H9 (cell line): ENCODE results near the gene CREG2. TPM values are rescaled to one million over a fixed set of nuclear protein-coding genes. Genes with fewer than 3 reads are reported as not detected.

ENCODE experiments used
- DNase-seq: peaks from one replicate; pipeline ENCODE4 v3.0.0-alpha.2; 2017
- H2AFZ ChIP-seq: one replicate; pipeline ENCODE4 v1.6.1; 2013; ENCODE audit warnings: mild to moderate bottlenecking, low read length, control low read depth, moderate library complexity
- H2AK5ac ChIP-seq: 2 replicates; pipeline ENCODE4 v1.6.1; 2013; ENCODE audit warnings: low read length, control low read depth, mixed read lengths; ENCODE audit not compliant: insufficient read length
- H2BK120ac ChIP-seq: one replicate; pipeline ENCODE4 v1.6.1; 2013; ENCODE audit warnings: low read depth, mild to moderate bottlenecking, low read length, control low read depth, inconsistent platforms; ENCODE audit not compliant: poor library complexity, severe bottlenecking
- H2BK12ac ChIP-seq: 2 replicates; pipeline ENCODE4 v1.6.1; 2013; ENCODE audit warnings: low read length, control low read depth, mixed read lengths, low read depth; ENCODE audit not compliant: insufficient read length
- H2BK15ac ChIP-seq: 2 replicates; pipeline ENCODE4 v1.6.1; 2013; ENCODE audit warnings: low read depth, low read length, control low read depth
- H2BK20ac ChIP-seq: one replicate; pipeline ENCODE4 v1.6.1; 2013; ENCODE audit warnings: low read depth, mild to moderate bottlenecking, low read length, control low read depth, inconsistent platforms; ENCODE audit not compliant: poor library complexity, severe bottlenecking
- H2BK5ac ChIP-seq: 2 replicates; pipeline ENCODE4 v1.6.1; 2013; ENCODE audit warnings: low read length, control low read depth, mixed read lengths; ENCODE audit not compliant: insufficient read length
- H3K14ac ChIP-seq: 2 replicates; pipeline ENCODE4 v1.6.1; 2013; ENCODE audit warnings: low read length, control low read depth; ENCODE audit not compliant: insufficient read depth
- H3K18ac ChIP-seq: 2 replicates; pipeline ENCODE4 v1.6.1; 2013; ENCODE audit warnings: low read depth, mild to moderate bottlenecking, mixed read lengths, low read length, control low read depth; ENCODE audit not compliant: insufficient read length
- H3K23ac ChIP-seq: 2 replicates; pipeline ENCODE4 v1.6.1; 2013; ENCODE audit warnings: low read length, control low read depth, mixed read lengths, low read depth; ENCODE audit not compliant: insufficient read length
- H3K23me2 ChIP-seq: 2 replicates; pipeline ENCODE4 v1.6.1; 2013; ENCODE audit warnings: low read depth, mild to moderate bottlenecking, mixed read lengths, low read length, control low read depth; ENCODE audit not compliant: insufficient read length, poor library complexity, severe bottlenecking
- H3K27ac ChIP-seq: 2 replicates; pipeline ENCODE4 v1.5.1; 2013; ENCODE audit warnings: low read length, control low read depth, mixed read lengths, low read depth; ENCODE audit not compliant: insufficient read length
- H3K27me3 ChIP-seq: 2 replicates; pipeline ENCODE4 v1.6.1; 2013; ENCODE audit warnings: low read length, control low read depth, inconsistent platforms; ENCODE audit not compliant: insufficient read depth
- H3K4ac ChIP-seq: 2 replicates; pipeline ENCODE4 v1.6.1; 2013; ENCODE audit warnings: low read depth, mild to moderate bottlenecking, control low read depth, inconsistent platforms, low read length, moderate library complexity
- H3K4me1 ChIP-seq: 2 replicates; pipeline ENCODE4 v1.6.1; 2013; ENCODE audit warnings: low read length, control low read depth, inconsistent platforms; ENCODE audit not compliant: insufficient read depth
- H3K4me2 ChIP-seq: 2 replicates; pipeline ENCODE4 v1.6.1; 2013; ENCODE audit warnings: low read length, control low read depth, mixed read lengths; ENCODE audit not compliant: insufficient read length, insufficient read depth
- H3K56ac ChIP-seq: 2 replicates; pipeline ENCODE4 v1.6.1; 2013; ENCODE audit warnings: low read depth, mild to moderate bottlenecking, mixed read lengths, low read length, control low read depth; ENCODE audit not compliant: insufficient read length
- H3K79me1 ChIP-seq: 2 replicates; pipeline ENCODE4 v1.6.1; 2013; ENCODE audit warnings: low read depth, mild to moderate bottlenecking, moderate library complexity, low read length, control low read depth, inconsistent platforms; ENCODE audit not compliant: insufficient read depth, poor library complexity, severe bottlenecking
- H3K79me2 ChIP-seq: 2 replicates; pipeline ENCODE4 v1.6.1; 2013; ENCODE audit warnings: low read length, control low read depth, inconsistent platforms; ENCODE audit not compliant: insufficient read depth
- H3K9ac ChIP-seq: 2 replicates; pipeline ENCODE4 v1.6.1; 2013; ENCODE audit warnings: low read length, control low read depth, mixed read lengths; ENCODE audit not compliant: insufficient read length; ENCODE audit errors: extremely low read depth
- H3K9me3 ChIP-seq: one replicate; pipeline ENCODE4 v1.6.1; 2013; ENCODE audit warnings: low read depth, low read length, inconsistent platforms; ENCODE audit not compliant: control insufficient read depth
- H3T11ph ChIP-seq: one replicate; pipeline ENCODE4 v1.6.1; 2013; ENCODE audit warnings: mild to moderate bottlenecking, low read length, control low read depth, inconsistent platforms
- H4K20me1 ChIP-seq: one replicate; pipeline ENCODE4 v1.6.1; 2013; ENCODE audit not compliant: control insufficient read depth, insufficient read length, insufficient read depth
- H4K5ac ChIP-seq: 2 replicates; pipeline ENCODE4 v1.6.1; 2013; ENCODE audit warnings: low read depth, mild to moderate bottlenecking, mixed read lengths, low read length, control low read depth; ENCODE audit not compliant: insufficient read length
- H4K8ac ChIP-seq: replicated peaks from 2 replicates; pipeline ENCODE4 v1.6.1; 2013; ENCODE audit warnings: low read length, control low read depth, mixed read lengths, low read depth; ENCODE audit not compliant: insufficient read length
- H4K91ac ChIP-seq: 2 replicates; pipeline ENCODE4 v1.6.1; 2013; ENCODE audit warnings: low read depth, mild to moderate bottlenecking, moderate library complexity, mixed read lengths, low read length, control low read depth; ENCODE audit not compliant: insufficient read length
- H3K27ac Mint-ChIP-seq, 3 experiments: 2 replicates in 2 of 3; 3 replicates in 1 of 3; pipeline ENCODE4 v1.8.0; 2020 to 2021; ENCODE audit warnings: mixed read lengths in 3 of 3, mild to moderate bottlenecking in 1 of 3, moderate library complexity in 1 of 3
- H3K27me3 Mint-ChIP-seq: 2 replicates; pipeline ENCODE4 v1.8.0; 2021; ENCODE audit warnings: low read depth, mild to moderate bottlenecking, moderate library complexity, mixed read lengths
- H3K36me3 Mint-ChIP-seq, 3 experiments: 2 replicates in 2 of 3; 3 replicates in 1 of 3; pipeline ENCODE4 v1.8.0; 2020 to 2021; ENCODE audit warnings: low read depth in 3 of 3, mixed read lengths in 3 of 3; ENCODE audit not compliant: insufficient read depth in 1 of 3
- H3K4me1 Mint-ChIP-seq, 2 experiments: 2 replicates each; pipeline ENCODE4 v1.8.0; 2020; ENCODE audit warnings: mixed read lengths in 2 of 2
- H3K4me3 Mint-ChIP-seq, 2 experiments: 2 replicates in 1 of 2; 3 replicates in 1 of 2; pipeline ENCODE4 v1.8.0; 2020 to 2021; ENCODE audit warnings: mild to moderate bottlenecking in 2 of 2, mixed read lengths in 2 of 2, moderate library complexity in 1 of 2
- H3K9me3 Mint-ChIP-seq, 2 experiments: 2 replicates in 1 of 2; 3 replicates in 1 of 2; pipeline ENCODE4 v1.8.0; 2020; ENCODE audit warnings: mild to moderate bottlenecking in 2 of 2, mixed read lengths in 2 of 2, moderate library complexity in 1 of 2
- WGBS: extraction: QIAGEN DNeasy Blood & Tissue Kit; methylation state at CpG from one replicate; pipeline ENCODE4 v1.1.7; 2013; ENCODE audit warnings: missing lambda C conversion rate, low lambda C conversion rate, mixed read lengths; ENCODE audit not compliant: insufficient read length; ENCODE audit errors: extremely low coverage; 5-methylcytosine and 5-hydroxymethylcytosine counted together
- total RNA-seq: library from RNA; stranded (reverse); gene quantifications from 2 replicates; pipeline ENCODE4 v1.2.1, GENCODE V29; 2021
- TF ChIP-seq, protein P1 (sequence below): fragments of 200-600 bp; sonication (generic); conservative IDR thresholded peaks from 3 replicates; pipeline ENCODE4 v1.8.0; 2021; ENCODE audit warnings: antibody characterized with exemption, mild to moderate bottlenecking

CREG2 gene
- total RNA-seq, 1 experiment from 2014 or later, result 0.77 TPM

DNA sequence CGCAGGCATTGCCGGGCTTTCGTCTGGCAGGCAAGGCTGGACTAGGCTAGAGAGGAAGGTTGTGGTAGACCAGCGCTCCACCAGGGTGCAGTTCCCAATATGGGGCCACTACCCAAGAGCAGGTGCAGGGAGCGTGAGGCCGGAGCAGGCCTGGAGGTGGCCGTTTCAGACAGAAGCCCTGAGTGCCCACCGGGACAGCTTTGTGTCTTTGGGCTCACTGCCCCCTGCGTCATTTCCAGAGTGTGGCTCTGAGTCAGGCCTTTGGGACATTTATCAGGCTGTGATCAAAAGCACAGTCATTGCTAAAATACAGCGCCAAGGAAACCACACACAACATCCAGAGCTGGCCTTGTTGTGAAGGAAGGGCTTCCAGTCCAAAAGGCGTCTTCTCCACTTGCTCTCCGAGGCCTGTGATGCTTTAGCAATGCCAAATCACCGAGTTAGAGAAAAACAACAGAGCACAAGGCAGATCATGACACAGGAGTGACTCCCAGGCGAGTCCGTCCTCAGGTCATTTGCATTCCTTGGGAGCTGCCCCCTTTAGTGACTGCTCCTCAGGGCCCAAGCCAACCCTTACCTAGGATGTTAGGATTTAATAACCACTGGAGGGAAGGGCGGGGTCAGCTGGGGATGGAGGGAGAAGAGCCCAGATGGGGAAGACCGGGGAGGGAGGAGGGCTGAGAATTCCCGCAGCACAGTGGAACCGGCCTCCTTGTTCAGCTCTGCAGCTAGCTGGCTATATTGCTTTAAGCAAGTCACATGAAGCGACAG lies 45.3 kb upstream of the CREG2 start:
- Histone ChIP-seq H3K4me2 (no peak overlapping the region), H3K27me3 (no peaks in the 10 kb centered on the region), H3K4me1 (0 out of 2 replicates have a peak, but pooled peaks cover 4% of the 10 kb centered on the region), H3K9ac (no peak overlapping the region), H2BK120ac (no peak overlapping the region), H3K9me3 (no peaks in the 10 kb centered on the region), H3K27ac (no peak overlapping the region), H3K79me1 (no peaks in the 10 kb centered on the region), H3K14ac (no peak overlapping the region), H4K20me1 (no peaks in the 10 kb centered on the region), H2BK12ac (no peak overlapping the region), H3K56ac (no peak overlapping the region), H2BK20ac (no peak overlapping the region), H2AK5ac (no peak overlapping the region), H3T11ph (no peak overlapping the region), H2AFZ (no peak overlapping the region), H3K23me2 (no peaks in the 10 kb centered on the region), H3K79me2 (no peaks in the 10 kb centered on the region), H2BK15ac (no peak overlapping the region), H3K4ac (no peak overlapping the region), H3K23ac (no peak overlapping the region), H3K18ac (no peak overlapping the region), H2BK5ac (no peak overlapping the region), H4K8ac (no peak overlapping the region), H4K91ac (no peak overlapping the region), H4K5ac (no peak overlapping the region)
- WGBS, result no CpG with 5 or more reads among the region's 20 CpGs
- Mint-ChIP-seq H3K27ac (peak overlapping the region in 1 of 3 experiments; percentile 33; a peak in 1 of 7 replicates), H3K9me3 (no peaks in the 10 kb centered on the region), H3K4me1 (peaks cover 12 to 20% of the 10 kb centered on the region in 2 experiments), H3K4me3 (no peak overlapping the region), H3K36me3 (no peaks in the 10 kb centered on the region), H3K27me3 (peaks cover 4% of the 10 kb centered on the region; the same call in 1 of the 2 replicates)
- TF ChIP-seq, protein P1, sequence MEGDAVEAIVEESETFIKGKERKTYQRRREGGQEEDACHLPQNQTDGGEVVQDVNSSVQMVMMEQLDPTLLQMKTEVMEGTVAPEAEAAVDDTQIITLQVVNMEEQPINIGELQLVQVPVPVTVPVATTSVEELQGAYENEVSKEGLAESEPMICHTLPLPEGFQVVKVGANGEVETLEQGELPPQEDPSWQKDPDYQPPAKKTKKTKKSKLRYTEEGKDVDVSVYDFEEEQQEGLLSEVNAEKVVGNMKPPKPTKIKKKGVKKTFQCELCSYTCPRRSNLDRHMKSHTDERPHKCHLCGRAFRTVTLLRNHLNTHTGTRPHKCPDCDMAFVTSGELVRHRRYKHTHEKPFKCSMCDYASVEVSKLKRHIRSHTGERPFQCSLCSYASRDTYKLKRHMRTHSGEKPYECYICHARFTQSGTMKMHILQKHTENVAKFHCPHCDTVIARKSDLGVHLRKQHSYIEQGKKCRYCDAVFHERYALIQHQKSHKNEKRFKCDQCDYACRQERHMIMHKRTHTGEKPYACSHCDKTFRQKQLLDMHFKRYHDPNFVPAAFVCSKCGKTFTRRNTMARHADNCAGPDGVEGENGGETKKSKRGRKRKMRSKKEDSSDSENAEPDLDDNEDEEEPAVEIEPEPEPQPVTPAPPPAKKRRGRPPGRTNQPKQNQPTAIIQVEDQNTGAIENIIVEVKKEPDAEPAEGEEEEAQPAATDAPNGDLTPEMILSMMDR, result no peak
- DNase-seq, result no peak
